Astrocyte of the hippocampus (primary cell): ENCODE results near the gene OR1D5.
"Not testable (repeated sequence)": the region's sequence is repeated elsewhere in the genome, so short reads cannot be mapped to it uniquely, and the experiment has no call there.

Experiments
- DNase-seq: peaks from one replicate; pipeline ENCODE4 v3.0.0; 2011; ENCODE audit warnings: low read depth, low spot score

OR1D5 gene, protein sequence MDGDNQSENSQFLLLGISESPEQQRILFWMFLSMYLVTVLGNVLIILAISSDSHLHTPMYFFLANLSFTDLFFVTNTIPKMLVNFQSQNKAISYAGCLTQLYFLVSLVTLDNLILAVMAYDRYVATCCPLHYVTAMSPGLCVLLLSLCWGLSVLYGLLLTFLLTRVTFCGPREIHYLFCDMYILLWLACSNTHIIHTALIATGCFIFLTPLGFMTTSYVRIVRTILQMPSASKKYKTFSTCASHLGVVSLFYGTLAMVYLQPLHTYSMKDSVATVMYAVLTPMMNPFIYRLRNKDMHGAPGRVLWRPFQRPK

GRCh38 chr17:3063507-3063906 lies at the start of gene OR1D5:
Gene OR1D5 (minus strand): TSS chr17:3063607. CDS start chr17:3063607, 0 bp downstream.
- DNase-seq: not testable (repeated sequence)

- no peak for DNase-seq
Observed at GRCh38 chr17:3104322-3104721, 40.9 kb upstream of the OR1D5 start, which contains the start of gene OR1D2. Gene OR1D2 (minus strand): TSS chr17:3104422. CDS start chr17:3092996, 11,426 bp downstream.

- DNase-seq: not testable (repeated sequence)
Observed at GRCh38 chr17:3073850-3074249, 10.4 kb upstream of the OR1D5 start.

- not testable (repeated sequence) for DNase-seq
Observed at GRCh38 chr17:3065192-3065591, 1.8 kb upstream of the OR1D5 start.

DNA sequence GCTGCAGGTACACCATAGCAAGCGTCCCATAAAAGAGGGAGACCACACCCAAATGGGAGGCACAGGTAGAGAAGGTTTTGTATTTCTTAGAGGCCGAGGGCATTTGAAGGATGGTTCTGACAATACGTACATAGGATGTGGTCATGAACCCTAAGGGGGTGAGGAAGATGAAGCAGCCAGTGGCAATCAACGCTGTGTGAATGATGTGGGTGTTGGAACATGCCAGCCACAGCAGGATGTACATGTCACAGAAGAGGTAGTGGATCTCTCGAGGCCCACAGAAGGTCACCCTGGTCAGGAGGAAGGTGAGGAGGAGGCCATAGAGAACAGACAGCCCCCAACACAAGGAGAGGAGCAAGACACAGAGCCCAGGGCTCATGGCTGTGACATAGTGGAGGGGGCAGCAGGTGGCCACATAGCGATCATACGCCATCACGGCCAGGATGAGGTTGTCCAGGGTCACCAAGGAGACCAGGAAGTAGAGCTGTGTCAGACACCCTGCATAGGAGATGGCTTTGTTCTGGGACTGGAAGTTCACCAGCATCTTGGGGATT lies 506 bp downstream of the OR1D5 start:
- DNase-seq: not testable (repeated sequence)

DNA sequence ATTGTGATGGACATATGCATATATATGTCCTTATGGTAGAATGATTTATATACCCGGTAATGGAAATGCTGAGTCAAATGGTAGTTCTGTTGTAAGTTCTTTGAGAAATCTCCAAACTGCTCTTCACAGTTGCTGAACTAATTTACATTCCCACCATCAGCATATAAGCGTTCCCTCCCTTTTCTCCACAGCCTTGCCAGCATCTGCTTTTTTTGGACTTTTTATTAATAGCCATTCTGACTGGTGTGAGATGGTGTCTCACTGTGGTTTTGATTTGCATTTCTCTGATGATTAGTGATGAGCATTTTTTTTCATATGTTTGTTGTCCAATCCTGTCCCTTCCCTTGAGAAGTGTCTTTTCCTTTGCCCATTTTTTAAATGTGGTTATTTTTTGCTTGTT lies 8.5 kb downstream of the OR1D5 start:
- not testable (repeated sequence) for DNase-seq

DNA sequence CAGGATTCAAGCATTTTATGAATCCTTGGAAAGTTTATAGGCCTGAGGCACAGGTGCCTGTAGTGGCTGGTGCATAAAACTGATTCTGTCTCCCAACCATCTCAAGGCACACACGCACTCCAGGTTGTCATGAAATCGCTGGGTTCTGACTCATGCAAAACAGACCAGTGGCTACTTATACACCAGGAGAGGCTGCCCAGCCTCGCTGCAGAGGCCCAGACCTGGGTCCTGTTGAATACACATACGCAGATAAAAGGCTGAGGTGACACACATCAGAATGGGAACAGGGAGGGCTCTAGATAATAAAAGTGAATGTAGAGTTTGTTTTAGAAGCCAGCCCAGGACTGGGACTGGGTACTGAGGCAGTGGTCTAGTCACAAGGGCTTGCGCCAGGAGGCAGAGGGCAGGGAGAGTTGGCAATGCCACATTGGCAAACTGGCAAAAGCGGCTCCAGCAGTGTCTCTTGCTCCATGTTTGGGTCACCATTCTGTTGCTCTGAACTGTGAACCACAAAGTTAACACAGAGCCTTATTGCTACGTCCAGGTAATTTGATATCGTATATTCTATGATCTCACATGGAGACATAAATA lies 13.6 kb downstream of the OR1D5 start:
- DNase-seq: peak; percentile 14

DNA sequence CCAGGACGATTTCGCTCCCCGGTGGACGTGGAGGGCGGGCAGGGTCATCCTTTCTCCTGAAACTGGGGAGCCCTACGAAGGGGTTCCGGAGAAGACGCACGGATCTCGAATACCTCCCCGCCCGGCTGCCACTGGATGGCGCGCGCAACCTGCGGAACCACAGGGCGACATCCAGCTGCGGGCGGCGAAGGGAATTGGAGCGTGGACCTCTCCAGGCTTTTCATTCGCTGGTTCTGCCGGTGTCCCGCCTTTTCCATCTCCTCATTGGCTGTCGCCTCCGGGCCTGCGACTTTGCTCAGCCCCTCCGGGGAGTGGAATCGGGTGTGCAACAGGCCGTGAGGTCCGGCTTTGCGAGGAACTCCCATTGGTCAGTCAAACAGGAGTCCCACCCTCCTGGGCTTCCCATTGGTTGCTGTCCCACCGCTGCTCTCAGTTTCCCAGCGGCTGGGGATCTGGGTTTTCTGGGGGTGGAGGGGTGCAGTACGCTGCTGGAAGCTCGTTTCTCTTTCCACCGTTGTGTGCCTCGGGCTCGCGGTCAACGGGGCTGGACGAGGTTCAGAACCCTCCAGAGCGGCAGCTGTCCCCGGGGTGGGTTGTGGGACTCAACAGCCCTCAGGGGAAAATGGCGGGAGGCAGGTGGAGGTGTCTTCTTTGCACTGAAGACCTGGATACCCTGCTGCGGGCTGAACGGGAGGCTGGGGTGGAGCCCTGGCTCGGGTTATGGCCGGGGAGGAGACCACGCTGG lies 14.5 kb downstream of the OR1D5 start:
- DNase-seq: peak; percentile 98

DNA sequence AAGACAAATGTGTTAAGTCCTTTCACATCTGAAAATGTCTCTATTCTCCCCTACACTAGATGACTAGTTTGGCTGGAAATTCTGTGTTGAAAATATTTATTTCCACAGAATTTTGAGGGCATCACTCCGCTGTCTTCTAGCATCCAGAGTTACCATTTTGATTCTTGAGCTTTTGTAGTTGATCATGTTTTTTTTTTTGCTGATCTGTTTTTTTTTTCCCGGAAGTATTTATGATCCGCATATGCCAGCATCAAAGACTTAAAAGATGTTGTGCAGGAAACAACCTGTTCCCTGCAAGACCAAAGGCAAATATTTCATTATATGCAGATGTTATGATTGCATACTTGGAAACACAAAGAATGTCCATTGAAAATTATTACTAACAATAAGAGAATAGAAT lies 16.7 kb downstream of the OR1D5 start:
- no peak for DNase-seq

- DNase-seq: no peak
Observed at GRCh38 chr17:3043737-3044365, 19.6 kb downstream of the OR1D5 start.

- DNase-seq: no peak
Observed at GRCh38 chr17:3040882-3041281, 22.5 kb downstream of the OR1D5 start.

DNA sequence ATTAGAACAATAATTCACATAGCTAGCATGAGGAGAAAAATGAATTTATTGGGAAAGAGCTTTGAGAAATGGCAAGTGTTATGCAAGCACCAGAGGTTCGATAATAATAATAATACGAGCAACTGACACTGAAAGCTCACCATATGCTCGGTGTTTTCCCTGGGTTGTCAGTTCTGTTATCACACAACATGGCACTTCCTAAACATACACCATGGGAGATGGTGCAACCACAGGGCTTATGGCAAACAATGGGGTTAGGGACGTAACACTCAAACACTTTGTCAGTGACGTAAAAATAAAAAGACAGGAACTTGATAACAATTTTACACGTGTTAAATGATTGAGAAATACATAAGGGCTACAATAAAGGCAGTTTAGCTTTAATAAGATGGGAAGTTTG lies 23.7 kb downstream of the OR1D5 start:
- no peak for DNase-seq

DNA sequence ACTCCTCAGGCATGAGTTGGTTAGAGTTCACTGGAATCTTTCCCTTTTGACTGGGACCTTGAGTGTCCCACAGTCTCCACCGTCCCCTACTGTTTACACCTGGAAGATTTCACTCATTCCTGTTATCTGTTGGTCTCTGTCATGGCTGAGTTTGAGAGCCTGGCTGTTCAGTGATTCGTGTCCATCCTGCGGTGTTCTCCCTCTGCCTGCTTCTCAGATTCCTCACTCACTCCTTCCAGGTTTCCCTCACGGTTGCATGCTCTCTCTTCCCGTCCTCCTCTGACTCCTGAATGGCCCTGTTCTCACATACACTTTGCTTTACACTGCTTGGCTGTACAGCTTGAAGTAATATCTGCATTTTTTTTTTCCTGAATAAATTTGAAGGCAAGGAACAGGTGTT lies 24.5 kb downstream of the OR1D5 start:
- no peak for DNase-seq

GRCh38 chr17:3037259-3037658 lies 26.1 kb downstream of the OR1D5 start:
- DNase-seq: no peak

DNA sequence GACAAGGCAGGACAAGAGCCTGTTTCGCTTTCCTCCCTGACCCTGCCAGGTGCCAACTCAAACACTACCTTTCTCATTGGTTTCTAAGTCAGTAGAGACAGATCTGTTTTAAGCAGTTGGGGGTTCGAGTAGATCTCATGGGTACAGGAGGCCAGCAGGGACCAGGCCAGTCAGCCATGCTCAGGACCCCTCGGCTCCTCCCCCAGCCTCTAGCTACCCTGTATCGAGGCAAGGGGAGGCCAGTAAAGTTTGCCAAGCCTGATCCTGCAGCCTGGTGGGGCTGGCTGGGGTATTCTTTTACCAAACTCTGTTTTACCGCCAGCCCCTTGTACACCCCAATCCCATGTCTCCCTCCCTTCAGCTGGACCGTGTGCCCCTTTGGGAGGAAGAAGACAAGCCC lies 26.6 kb downstream of the OR1D5 start:
- no peak for DNase-seq

- DNase-seq: no peak
Observed at GRCh38 chr17:3035968-3036280, 27.5 kb downstream of the OR1D5 start.

- no peak for DNase-seq
Observed at GRCh38 chr17:3035256-3035967, 28.0 kb downstream of the OR1D5 start.

DNA sequence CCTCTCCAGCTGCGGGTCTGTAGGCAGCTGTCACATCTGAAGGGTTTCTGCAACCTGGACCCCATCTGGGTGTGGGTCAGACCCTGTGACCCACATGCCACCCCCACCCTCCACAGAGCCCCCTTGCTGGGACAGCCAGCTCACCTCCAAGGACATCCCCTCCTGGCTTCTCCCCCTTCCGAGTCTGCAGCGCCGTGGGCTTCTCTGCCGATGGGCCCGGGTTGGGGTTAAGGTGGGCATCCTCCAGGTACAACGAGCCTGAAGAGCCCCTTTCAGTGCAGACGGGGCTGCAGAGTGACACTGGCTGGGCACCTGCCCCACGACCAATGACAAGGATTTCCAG lies 28.9 kb downstream of the OR1D5 start:
- no peak for DNase-seq

DNA sequence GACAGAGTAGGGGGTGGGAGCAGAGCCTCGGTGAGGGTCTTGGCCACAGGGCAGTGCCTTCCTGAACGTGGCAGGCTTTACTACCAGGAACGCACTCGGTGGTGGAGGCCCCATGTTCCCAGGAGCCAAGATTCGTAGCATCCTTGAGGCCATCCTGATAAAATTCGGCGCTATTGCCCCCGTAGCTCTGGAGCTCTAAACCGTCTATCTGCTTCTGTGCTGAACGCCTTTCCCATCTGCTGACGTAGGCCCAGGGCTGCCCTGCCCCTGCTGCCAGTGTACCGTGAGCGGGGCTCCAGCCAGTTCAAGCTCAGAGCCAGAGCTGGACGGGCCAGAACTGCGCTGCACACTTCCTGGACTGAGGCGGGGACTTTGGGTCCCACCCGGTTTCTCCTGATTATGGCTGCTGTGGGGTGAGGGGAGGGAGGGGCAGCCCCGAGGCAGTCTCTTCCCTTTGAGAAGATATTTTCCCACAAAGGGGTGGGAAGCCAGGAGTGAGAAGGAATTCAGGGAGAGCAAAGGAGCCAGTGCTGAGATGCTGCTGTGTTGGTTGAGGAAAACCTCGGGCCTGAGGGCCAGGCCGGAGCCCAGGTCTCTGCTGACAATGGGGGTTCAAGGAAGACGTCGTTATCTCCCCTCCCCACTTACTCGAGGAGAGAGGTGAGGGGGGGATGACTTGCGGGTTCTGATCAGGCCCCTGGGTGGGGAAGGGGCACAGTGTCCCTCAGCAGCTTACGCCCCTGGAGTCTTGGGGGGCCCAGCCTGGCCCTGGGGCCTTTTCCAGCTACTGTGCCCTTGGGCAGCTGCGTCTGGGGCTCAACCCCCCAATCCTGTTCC lies 29.4 kb downstream of the OR1D5 start:
- DNase-seq: no peak

- DNase-seq: no peak
Observed at GRCh38 chr17:3033248-3033640, 30.2 kb downstream of the OR1D5 start.
